SK-N-MC (cell line): ENCODE data around the gene RTRAF.
A peak's percentile ranks its signal among the peaks of the same experiment; 100 is the strongest.

ENCODE experiments used
- DNase-seq: peaks from one replicate; pipeline ENCODE4 v3.0.0-alpha.2; 2011; ENCODE audit warnings: low read depth, low spot score
- H3K27ac ChIP-seq: fragments of 200-600 bp; sonication (generic); 2 replicates; pipeline ENCODE4 v1.5.1; 2016; ENCODE audit warnings: mixed run types
- H3K36me3 ChIP-seq: fragments of 200-600 bp; sonication (generic); 2 replicates; pipeline ENCODE4 v1.6.1; 2017; ENCODE audit warnings: antibody characterized with exemption, low read length, mixed read lengths; ENCODE audit not compliant: insufficient read depth
- H3K4me3 ChIP-seq: fragments of 200-600 bp; sonication (generic); 2 replicates; pipeline ENCODE4 v1.5.1; 2016
- H3K9ac ChIP-seq: fragments of 200-600 bp; sonication (generic); 2 replicates; pipeline ENCODE4 v1.8.0; 2017; ENCODE audit warnings: mixed run types, mixed read lengths; ENCODE audit not compliant: insufficient read length
- H3K9me3 ChIP-seq: fragments of 200-600 bp; sonication (generic); 2 replicates; pipeline ENCODE4 v1.6.1; 2017; ENCODE audit warnings: low read depth, mild to moderate bottlenecking, antibody characterized with exemption, low read length, moderate library complexity, mixed read lengths
- EZH2 ChIP-seq: fragments of 200-600 bp; sonication (generic); IDR thresholded peaks from one replicate; pipeline ENCODE4 v1.6.1; 2017; ENCODE audit warnings: antibody characterized with exemption
- FOXP2 ChIP-seq: optimal IDR thresholded peaks from 2 replicates; pipeline ENCODE3; 2011; ENCODE audit warnings: mild to moderate bottlenecking, moderate library complexity; ENCODE audit not compliant: insufficient read depth; ENCODE audit errors: extremely low read length, control extremely low read depth
- POLR2AphosphoS5 ChIP-seq: IDR thresholded peaks from 2 replicates; pipeline ENCODE4 v1.6.1; 2012; ENCODE audit warnings: mild to moderate bottlenecking, low read depth, low read length, borderline replicate concordance

The RTRAF gene

GRCh38 chr14:52011523-52011922 is 22.2 kb downstream of the RTRAF start:
- Histone ChIP-seq H3K9me3 (no peaks in the 10 kb centered on the region), H3K9ac (no peak overlapping the region), H3K4me3 (no peak overlapping the region), H3K27ac (no peak overlapping the region), H3K36me3 (peaks cover 56% of the 10 kb centered on the region)
- TF ChIP-seq FOXP2, result no peak
- no peak for TF ChIP-seq EZH2
- no peak for TF ChIP-seq POLR2AphosphoS5
- no peak for DNase-seq

GRCh38 chr14:52012635-52013034 is 23.3 kb downstream of the RTRAF start:
- Histone ChIP-seq H3K36me3 (peaks cover 45% of the 10 kb centered on the region), H3K9ac (no peak overlapping the region), H3K4me3 (no peak overlapping the region), H3K9me3 (no peaks in the 10 kb centered on the region), H3K27ac (no peak overlapping the region)
- no peak for DNase-seq
- TF ChIP-seq FOXP2 (no peak), POLR2AphosphoS5 (no peak), EZH2 (no peak)

GRCh38 chr14:52013984-52014600 is 24.7 kb downstream of the RTRAF start:
- Histone ChIP-seq H3K9ac (no peak overlapping the region), H3K27ac (no peak overlapping the region)
- DNase-seq, result no peak

GRCh38 chr14:52014601-52015267 is 25.4 kb downstream of the RTRAF start:
- no peak overlapping the region for H3K27ac ChIP-seq
- TF ChIP-seq FOXP2 (no peak), EZH2 (no peak), POLR2AphosphoS5 (no peak)
- H3K9me3 ChIP-seq, result no peaks in the 10 kb centered on the region
- DNase-seq, result no peak
- no peak overlapping the region for H3K9ac ChIP-seq
- peaks cover 27% of the 10 kb centered on the region for H3K36me3 ChIP-seq
- no peak overlapping the region for H3K4me3 ChIP-seq

More at GRCh38 chr14:52013984-52014600, 24.7 kb downstream of the RTRAF start:
- Histone ChIP-seq H3K36me3 (peaks cover 34% of the 10 kb centered on the region), H3K9me3 (no peaks in the 10 kb centered on the region), H3K4me3 (no peak overlapping the region)
- TF ChIP-seq POLR2AphosphoS5 (no peak), EZH2 (no peak), FOXP2 (no peak)

- H3K36me3 ChIP-seq, result peaks cover 19% of the 10 kb centered on the region
- DNase-seq, result no peak
- H3K9ac ChIP-seq, result no peak overlapping the region
- no peak for TF ChIP-seq FOXP2
- TF ChIP-seq POLR2AphosphoS5, result no peak
- no peak for TF ChIP-seq EZH2
- no peak overlapping the region for H3K27ac ChIP-seq
- no peak overlapping the region for H3K4me3 ChIP-seq
- H3K9me3 ChIP-seq, result no peaks in the 10 kb centered on the region
Measured at GRCh38 chr14:52015411-52016030, 26.2 kb downstream of the RTRAF start.

- peak overlapping the region; percentile 17; the same call in 1 of the 2 replicates for H3K27ac ChIP-seq
- peak; percentile 26 for DNase-seq
- peak overlapping the region; percentile 9; the same call in 1 of the 2 replicates for H3K4me3 ChIP-seq
- H3K9me3 ChIP-seq, result no peaks in the 10 kb centered on the region
- H3K36me3 ChIP-seq, result peaks cover 3% of the 10 kb centered on the region; the same call in 1 of the 2 replicates
- no peak overlapping the region for H3K9ac ChIP-seq
- no peak for TF ChIP-seq EZH2
- no peak for TF ChIP-seq POLR2AphosphoS5
- no peak for TF ChIP-seq FOXP2
Measured at GRCh38 chr14:52018252-52018651, 28.9 kb downstream of the RTRAF start.

DNA sequence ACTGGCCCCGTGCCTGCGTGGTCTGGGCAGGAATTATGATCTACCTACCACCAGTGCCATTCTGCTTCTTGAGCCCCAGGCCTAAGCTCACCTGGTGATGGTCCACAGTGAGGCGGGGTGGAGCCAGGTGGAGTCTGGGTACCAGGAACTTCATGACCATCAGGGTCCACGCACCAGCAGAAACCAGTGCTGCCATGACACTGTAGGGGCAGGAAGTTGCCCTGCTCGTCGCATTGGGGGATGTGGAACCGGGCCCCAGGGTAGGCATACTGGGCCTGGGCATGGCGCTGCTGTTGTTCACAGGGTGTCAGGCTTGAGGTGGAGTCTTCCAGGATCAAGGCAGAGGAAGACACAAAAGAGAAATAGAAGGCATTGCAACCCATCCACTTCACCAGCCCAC is 29.6 kb downstream of the RTRAF start:
- peaks cover 3% of the 10 kb centered on the region; the same call in 1 of the 2 replicates for H3K36me3 ChIP-seq
- TF ChIP-seq FOXP2 (no peak), POLR2AphosphoS5 (no peak), EZH2 (no peak)
- no peak overlapping the region for H3K9ac ChIP-seq
- H3K27ac ChIP-seq, result no peak overlapping the region
- no peaks in the 10 kb centered on the region for H3K9me3 ChIP-seq
- H3K4me3 ChIP-seq, result no peak overlapping the region
- no peak for DNase-seq

GRCh38 chr14:52020161-52020714 is 30.9 kb downstream of the RTRAF start:
- TF ChIP-seq FOXP2 (no peak), EZH2 (no peak), POLR2AphosphoS5 (no peak)
- Histone ChIP-seq H3K4me3 (no peak overlapping the region), H3K9me3 (no peaks in the 10 kb centered on the region), H3K27ac (no peak overlapping the region), H3K36me3 (peaks cover 8% of the 10 kb centered on the region; the same call in 1 of the 2 replicates), H3K9ac (no peak overlapping the region)
- no peak for DNase-seq
